Measurements from ENCODE around the gene NFE2L2.
"Not testable (repeated sequence)": the region's sequence is repeated elsewhere in the genome, so short reads cannot be mapped to it uniquely, and the experiment has no call there.

Gene NFE2L2

DNA sequence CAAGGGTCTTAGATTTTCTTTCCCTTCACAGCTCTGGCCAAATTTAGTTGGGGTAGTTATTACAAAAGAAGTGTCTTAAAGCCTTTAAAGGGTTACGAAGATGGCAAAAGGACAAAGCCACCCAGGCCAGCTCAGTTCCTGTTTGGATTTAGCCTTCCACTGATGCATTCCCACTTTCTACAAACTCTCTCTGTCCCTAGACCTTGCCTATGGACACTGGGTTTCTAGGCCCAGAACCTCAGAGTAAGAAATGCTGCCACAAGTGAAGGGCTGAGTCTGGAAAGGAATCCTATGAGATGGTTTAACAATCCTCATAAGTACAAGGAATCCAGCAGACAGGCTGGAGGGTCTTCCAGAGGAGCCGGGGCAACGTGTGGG is 13.4 kb downstream of the NFE2L2 start:
- no peak for DNase-seq (ENCODE audit: low read depth)
- TF ChIP-seq, protein P1, sequence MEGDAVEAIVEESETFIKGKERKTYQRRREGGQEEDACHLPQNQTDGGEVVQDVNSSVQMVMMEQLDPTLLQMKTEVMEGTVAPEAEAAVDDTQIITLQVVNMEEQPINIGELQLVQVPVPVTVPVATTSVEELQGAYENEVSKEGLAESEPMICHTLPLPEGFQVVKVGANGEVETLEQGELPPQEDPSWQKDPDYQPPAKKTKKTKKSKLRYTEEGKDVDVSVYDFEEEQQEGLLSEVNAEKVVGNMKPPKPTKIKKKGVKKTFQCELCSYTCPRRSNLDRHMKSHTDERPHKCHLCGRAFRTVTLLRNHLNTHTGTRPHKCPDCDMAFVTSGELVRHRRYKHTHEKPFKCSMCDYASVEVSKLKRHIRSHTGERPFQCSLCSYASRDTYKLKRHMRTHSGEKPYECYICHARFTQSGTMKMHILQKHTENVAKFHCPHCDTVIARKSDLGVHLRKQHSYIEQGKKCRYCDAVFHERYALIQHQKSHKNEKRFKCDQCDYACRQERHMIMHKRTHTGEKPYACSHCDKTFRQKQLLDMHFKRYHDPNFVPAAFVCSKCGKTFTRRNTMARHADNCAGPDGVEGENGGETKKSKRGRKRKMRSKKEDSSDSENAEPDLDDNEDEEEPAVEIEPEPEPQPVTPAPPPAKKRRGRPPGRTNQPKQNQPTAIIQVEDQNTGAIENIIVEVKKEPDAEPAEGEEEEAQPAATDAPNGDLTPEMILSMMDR (conservative IDR thresholded peaks at IDR 0.05; ENCODE audit: low read depth, low read length) = no peak
- H3K4me3 ChIP-seq (ENCODE audit: low read depth, low read length) = no peak overlapping the region

DNA sequence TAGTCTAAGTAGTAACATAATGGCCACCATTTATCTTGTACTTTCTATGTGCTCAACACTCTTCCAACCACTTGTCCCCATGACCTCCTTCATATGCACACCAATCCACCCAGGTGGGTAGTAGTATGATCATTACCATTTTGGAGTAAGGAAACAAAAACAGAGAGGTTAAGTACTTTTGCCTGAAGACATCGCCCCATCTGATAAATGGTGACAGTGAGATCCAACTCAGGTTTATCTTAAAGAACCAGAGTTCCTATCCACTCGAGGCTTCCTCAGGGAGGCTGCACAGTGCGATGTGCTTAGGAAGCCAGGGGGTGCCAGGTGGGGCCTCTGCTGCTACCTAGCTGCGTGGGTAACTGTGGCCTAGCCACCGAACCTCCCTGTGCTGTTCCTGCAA is 14.1 kb downstream of the NFE2L2 start:
- TF ChIP-seq, protein P1 (conservative IDR thresholded peaks at IDR 0.05; ENCODE audit: low read depth, low read length) = no peak
- no peak for DNase-seq (ENCODE audit: low read depth)
- H3K4me3 ChIP-seq (ENCODE audit: low read depth, low read length) = no peak overlapping the region

DNA sequence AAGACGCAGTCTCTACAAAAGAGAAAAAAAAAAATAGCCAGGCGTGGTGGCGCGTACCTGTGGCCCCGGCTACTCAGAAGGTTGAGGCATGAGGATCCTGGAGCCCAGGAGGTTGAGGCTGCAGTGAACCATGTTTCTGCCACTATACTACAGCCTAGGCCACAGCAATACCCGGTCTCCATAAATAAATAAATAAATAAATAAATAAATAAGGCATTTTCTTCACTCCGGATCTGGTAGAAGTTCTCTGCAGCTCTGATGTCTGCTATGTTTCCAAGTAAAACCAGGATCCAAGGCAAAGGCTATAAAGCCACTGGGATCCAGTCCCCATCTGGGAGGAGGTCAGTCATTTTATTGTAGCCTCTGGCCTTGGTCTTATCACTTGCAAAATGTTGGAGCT is 15.5 kb downstream of the NFE2L2 start:
- TF ChIP-seq, protein P1 (conservative IDR thresholded peaks at IDR 0.05; ENCODE audit: low read depth, low read length) = no peak
- no peak for DNase-seq (ENCODE audit: low read depth)

GRCh38 chr2:177247693-177248262 is 16.7 kb downstream of the NFE2L2 start:
- TF ChIP-seq, protein P1 (conservative IDR thresholded peaks at IDR 0.05; ENCODE audit: low read depth, low read length) = no peak
- no peak for DNase-seq (ENCODE audit: low read depth)
- H3K4me3 ChIP-seq (ENCODE audit: low read depth, low read length) = no peak overlapping the region

More for the DNA sequence above, 15.5 kb downstream of the NFE2L2 start:
- no peak overlapping the region for H3K4me3 ChIP-seq (ENCODE audit: low read depth, low read length)

GRCh38 chr2:177246523-177247030 is 17.9 kb downstream of the NFE2L2 start:
- not testable (repeated sequence) for H3K4me3 ChIP-seq (ENCODE audit: low read depth, low read length); DNase-seq (ENCODE audit: low read depth)

- H3K4me3 ChIP-seq (ENCODE audit: low read depth, low read length) = no peak overlapping the region
- TF ChIP-seq, protein P1 (conservative IDR thresholded peaks at IDR 0.05; ENCODE audit: low read depth, low read length) = no peak
- no peak for DNase-seq (ENCODE audit: low read depth)
These were observed 18.5 kb downstream of the NFE2L2 start for GRCh38 chr2:177246000-177246399.

- TF ChIP-seq, protein P1 (conservative IDR thresholded peaks at IDR 0.05; ENCODE audit: low read depth, low read length) = no peak
- DNase-seq (ENCODE audit: low read depth) = peak; percentile 63
These were observed 19.5 kb downstream of the NFE2L2 start for GRCh38 chr2:177245010-177245422.

More at GRCh38 chr2:177245010-177245422, 19.5 kb downstream of the NFE2L2 start:
- H3K4me3 ChIP-seq (ENCODE audit: low read depth, low read length) = no peak overlapping the region

All from choroid plexus epithelial cell (primary cell).